Uterus (tissue), 2 donors: ENCODE data around the gene PIP5KL1.

ENCODE experiments used
- CTCF ChIP-seq, 4 experiments: fragments of 200-600 bp in 2 of 4; fragments of 450-650 bp in 2 of 4; sonication (generic) in 2 of 4; IDR thresholded peaks; one replicate each; pipeline ENCODE4 v1.5.1; 2016 to 2019; ENCODE audit warnings: antibody characterized with exemption in 4 of 4, mild to moderate bottlenecking in 2 of 4, moderate library complexity in 1 of 4
- POLR2A ChIP-seq, 2 donors: fragments of 450-650 bp; IDR thresholded peaks; one replicate each; pipeline ENCODE4 v1.6.1; 2016; ENCODE audit warnings: antibody characterized with exemption in 2 of 2, mild to moderate bottlenecking in 1 of 2, moderate library complexity in 1 of 2

GRCh38 chr9:127878001-127878651 is 52.5 kb downstream of the PIP5KL1 start:
- TF ChIP-seq CTCF (IDR thresholded peaks at IDR 0.05) (peak in 1 of 4 experiments; percentile 2), POLR2A (IDR thresholded peaks at IDR 0.05) (no peak)
